ENCODE results near the gene GTF2A1. TPM values are rescaled to one million over a fixed set of nuclear protein-coding genes. Genes with fewer than 3 reads are reported as not detected.

The GTF2A1 gene
- total RNA-seq, 2 experiments from 2014 or later: 35.1 to 69.8 TPM

DNA sequence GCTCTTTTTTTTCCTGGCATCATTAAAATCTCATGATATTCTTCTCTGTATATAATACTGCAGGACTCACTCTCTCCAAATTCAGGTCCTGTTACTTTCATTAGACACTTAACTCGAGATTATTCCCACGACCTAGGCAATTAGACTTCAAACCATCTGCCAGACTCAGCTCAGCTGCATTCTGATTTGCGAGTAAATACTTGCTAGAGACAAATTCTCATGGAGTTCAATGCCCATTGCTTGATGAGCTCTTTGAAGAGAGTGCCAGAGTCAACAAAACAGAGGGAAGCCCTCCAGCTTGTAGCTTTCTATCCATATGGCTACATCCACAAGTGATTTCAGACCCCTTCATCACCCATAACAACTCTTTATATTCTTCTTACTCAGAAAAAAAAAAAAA is 88.3 kb downstream of the GTF2A1 start:
- no peak for DNase-seq (ENCODE audit: low spot score)
- no peaks in the 10 kb centered on the region for H4K20me1 ChIP-seq (ENCODE audit: insufficient read depth, low read length)
- ChIA-PET POLR2A (interaction anchor here (0.6 to 0.8 kb wide), 4 partner anchors 18 to 834 kb away, joined by 3 to 8 read pairs (median 3); no protein-coding TSS in a partner anchor), CTCF (ENCODE audit: unreplicated experiment) (no interaction called here)
- no peaks in the 10 kb centered on the region for H3K4me1 ChIP-seq (ENCODE audit: insufficient read depth, low read length, poor library complexity, severe bottlenecking)
- no peak overlapping the region for H3K4me2 ChIP-seq (ENCODE audit: low read length)
- intact Hi-C loops (cut with micrococcal nuclease; ENCODE audit: unreplicated experiment): no loop called here
- no peaks in the 10 kb centered on the region for H3K79me2 ChIP-seq (ENCODE audit: insufficient read depth, low read depth, low read length)
- no peaks in the 10 kb centered on the region for H3K9me2 ChIP-seq (ENCODE audit: insufficient read depth, low read length)
- H2AFZ ChIP-seq (ENCODE audit: low read length): no peak overlapping the region
- peaks cover 4% of the 10 kb centered on the region; the same call in 1 of the 2 replicates for H3K9me3 ChIP-seq (ENCODE audit: low read length)
- BruUV-seq (replicated peaks): no TSS peak
- H3K36me3 ChIP-seq (ENCODE audit: insufficient read depth, low read length): no peaks in the 10 kb centered on the region
- no peak overlapping the region for H3K4me3 ChIP-seq (ENCODE audit: low read depth, low read length, poor library complexity, severe bottlenecking)
- H3K27ac ChIP-seq (ENCODE audit: low read depth, low read length, poor library complexity, severe bottlenecking): no peak overlapping the region
- no peak for TF ChIP-seq CTCF (conservative IDR thresholded peaks at IDR 0.05; ENCODE audit: low read length)
- TF ChIP-seq EZH2phosphoT487 (IDR thresholded peaks at IDR 0.05; ENCODE audit: borderline replicate concordance, low read depth, low read length): no peak

- TF ChIP-seq EZH2phosphoT487 (IDR thresholded peaks at IDR 0.05; ENCODE audit: borderline replicate concordance, low read depth, low read length) (no peak), CTCF (conservative IDR thresholded peaks at IDR 0.05; ENCODE audit: low read length) (no peak)
- no peak overlapping the region for H3K4me2 ChIP-seq (ENCODE audit: low read length)
- H2AFZ ChIP-seq (ENCODE audit: low read length): no peak overlapping the region
- H4K20me1 ChIP-seq (ENCODE audit: insufficient read depth, low read length): no peaks in the 10 kb centered on the region
- intact Hi-C loops (cut with micrococcal nuclease; ENCODE audit: unreplicated experiment): no loop called here
- CTCF ChIA-PET (ENCODE audit: unreplicated experiment): no interaction called here
- no peaks in the 10 kb centered on the region for H3K36me3 ChIP-seq (ENCODE audit: insufficient read depth, low read length)
- no peak overlapping the region for H3K4me3 ChIP-seq (ENCODE audit: low read depth, low read length, poor library complexity, severe bottlenecking)
- no peak for DNase-seq (ENCODE audit: low spot score)
- no TSS peak for BruUV-seq (replicated peaks)
- POLR2A ChIA-PET: no interaction called here
- H3K4me1 ChIP-seq (ENCODE audit: insufficient read depth, low read length, poor library complexity, severe bottlenecking): peaks cover 13% of the 10 kb centered on the region
- H3K9me2 ChIP-seq (ENCODE audit: insufficient read depth, low read length): no peaks in the 10 kb centered on the region
- H3K27ac ChIP-seq (ENCODE audit: low read depth, low read length, poor library complexity, severe bottlenecking): no peak overlapping the region
- H3K9me3 ChIP-seq (ENCODE audit: low read length): peaks cover 7% of the 10 kb centered on the region; the same call in 1 of the 2 replicates
- no peaks in the 10 kb centered on the region for H3K79me2 ChIP-seq (ENCODE audit: insufficient read depth, low read depth, low read length)
Measured at GRCh38 chr14:81129242-81129641, 91.5 kb downstream of the GTF2A1 start.

GRCh38 chr14:81127785-81128184 is 93.0 kb downstream of the GTF2A1 start:
- CTCF ChIA-PET (ENCODE audit: unreplicated experiment): no interaction called here
- Histone ChIP-seq H3K79me2 (ENCODE audit: insufficient read depth, low read depth, low read length) (no peaks in the 10 kb centered on the region), H3K4me2 (ENCODE audit: low read length) (no peak overlapping the region), H3K9me3 (ENCODE audit: low read length) (peaks cover 7% of the 10 kb centered on the region; the same call in 1 of the 2 replicates), H4K20me1 (ENCODE audit: insufficient read depth, low read length) (no peaks in the 10 kb centered on the region), H3K4me3 (ENCODE audit: low read depth, low read length, poor library complexity, severe bottlenecking) (no peak overlapping the region), H2AFZ (ENCODE audit: low read length) (no peak overlapping the region), H3K36me3 (ENCODE audit: insufficient read depth, low read length) (no peaks in the 10 kb centered on the region; the same call in 1 of the 2 replicates), H3K27ac (ENCODE audit: low read depth, low read length, poor library complexity, severe bottlenecking) (no peak overlapping the region), H3K4me1 (ENCODE audit: insufficient read depth, low read length, poor library complexity, severe bottlenecking) (peaks cover 20% of the 10 kb centered on the region), H3K9me2 (ENCODE audit: insufficient read depth, low read length) (no peaks in the 10 kb centered on the region)
- TF ChIP-seq EZH2phosphoT487 (IDR thresholded peaks at IDR 0.05; ENCODE audit: borderline replicate concordance, low read depth, low read length) (no peak), CTCF (conservative IDR thresholded peaks at IDR 0.05; ENCODE audit: low read length) (no peak)
- DNase-seq (ENCODE audit: low spot score): no peak
- intact Hi-C loops (cut with micrococcal nuclease; ENCODE audit: unreplicated experiment): no loop called here
- POLR2A ChIA-PET: no interaction called here
- no TSS peak for BruUV-seq (replicated peaks)
